GM12801 (cell line): ENCODE measurements around the gene OGFOD2.
A peak's percentile ranks its signal among the peaks of the same experiment; 100 is the strongest.

Experiments used
- CTCF ChIP-seq: IDR thresholded peaks from one replicate; pipeline ENCODE4 v1.5.1; 2011; ENCODE audit warnings: control low read depth; ENCODE audit not compliant: insufficient read length; ENCODE audit errors: extremely low read depth

Gene OGFOD2

GRCh38 chr12:122947352-122947792, 27.7 kb upstream of the OGFOD2 start:
- no peak for TF ChIP-seq CTCF

GRCh38 chr12:122948605-122949004, 26.4 kb upstream of the OGFOD2 start:
- TF ChIP-seq CTCF, result no peak

- no peak for TF ChIP-seq CTCF
These were observed 25.6 kb upstream of the OGFOD2 start for GRCh38 chr12:122949405-122949804.

GRCh38 chr12:122949816-122950675, 25.0 kb upstream of the OGFOD2 start:
- TF ChIP-seq CTCF, result no peak

- no peak for TF ChIP-seq CTCF
These were observed 23.6 kb upstream of the OGFOD2 start for GRCh38 chr12:122951406-122951805.

GRCh38 chr12:122951979-122952892, 22.8 kb upstream of the OGFOD2 start:
- peak; percentile 29 for TF ChIP-seq CTCF

GRCh38 chr12:122955156-122955555, 19.9 kb upstream of the OGFOD2 start:
- no peak for TF ChIP-seq CTCF
